Measurements from ENCODE around the gene NFU1. TPM values are rescaled to one million over a fixed set of nuclear protein-coding genes. Genes with fewer than 3 reads are reported as not detected.

Gene NFU1
- total RNA-seq, result 10 to 100 TPM; 31.8 to 43.0 TPM

DNA sequence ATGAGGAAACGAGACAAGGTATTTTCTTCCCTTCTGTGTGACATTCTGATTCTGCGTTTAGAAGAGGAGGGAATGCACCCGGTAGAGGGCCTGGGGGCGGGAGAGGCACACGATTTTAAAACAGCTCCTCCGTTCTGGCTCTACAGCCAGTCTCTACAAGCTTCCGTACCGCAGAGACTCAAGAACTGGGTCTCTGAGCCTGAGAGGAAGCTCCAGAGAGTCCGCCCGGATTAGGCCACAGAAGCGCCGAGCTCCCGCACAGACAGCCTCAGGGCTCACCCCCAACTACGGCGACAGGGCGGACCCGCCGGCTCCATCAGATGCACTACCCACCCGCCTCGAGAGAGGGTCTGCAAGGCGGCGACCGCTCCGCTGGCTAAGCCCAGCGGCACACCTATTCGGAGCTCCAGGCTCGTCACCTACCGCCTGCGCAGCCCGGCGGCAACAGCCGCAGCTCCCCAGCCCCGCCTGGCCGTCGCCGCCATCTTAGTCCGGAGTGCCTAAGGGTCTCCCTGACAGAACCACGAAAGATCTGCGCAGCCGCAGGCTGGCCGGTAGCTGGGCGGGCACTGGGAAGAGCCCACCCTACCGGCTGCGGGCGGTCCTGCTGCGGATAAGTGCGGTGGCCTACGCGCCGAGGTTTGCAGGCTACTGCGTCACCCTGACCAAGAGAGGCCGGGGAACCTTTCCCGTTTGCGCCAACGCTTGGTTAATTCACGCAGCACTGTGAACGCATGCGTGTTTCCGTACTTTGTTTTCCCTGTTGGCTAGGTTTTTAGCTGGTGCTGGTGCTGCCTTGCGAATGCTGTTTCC is at the start of gene NFU1:
Gene NFU1, minus strand, starts transcription at position 498 of the 813 bp plus-strand sequence. Its CDS starts 13 bp downstream, at position 485.
- no peaks in the 10 kb centered on the region for H3K36me3 ChIP-seq
- peak within 1 kb of the TSS; percentile 86 to 89 for H3K4me3 ChIP-seq
- no peaks in the 10 kb centered on the region for H3K27me3 ChIP-seq
- peaks cover 0 to 25% of the 10 kb centered on the region in 2 donors for H3K4me1 ChIP-seq
- DNase-seq (ENCODE audit: low spot score), result peak; percentile 94
- TF ChIP-seq, protein P1, sequence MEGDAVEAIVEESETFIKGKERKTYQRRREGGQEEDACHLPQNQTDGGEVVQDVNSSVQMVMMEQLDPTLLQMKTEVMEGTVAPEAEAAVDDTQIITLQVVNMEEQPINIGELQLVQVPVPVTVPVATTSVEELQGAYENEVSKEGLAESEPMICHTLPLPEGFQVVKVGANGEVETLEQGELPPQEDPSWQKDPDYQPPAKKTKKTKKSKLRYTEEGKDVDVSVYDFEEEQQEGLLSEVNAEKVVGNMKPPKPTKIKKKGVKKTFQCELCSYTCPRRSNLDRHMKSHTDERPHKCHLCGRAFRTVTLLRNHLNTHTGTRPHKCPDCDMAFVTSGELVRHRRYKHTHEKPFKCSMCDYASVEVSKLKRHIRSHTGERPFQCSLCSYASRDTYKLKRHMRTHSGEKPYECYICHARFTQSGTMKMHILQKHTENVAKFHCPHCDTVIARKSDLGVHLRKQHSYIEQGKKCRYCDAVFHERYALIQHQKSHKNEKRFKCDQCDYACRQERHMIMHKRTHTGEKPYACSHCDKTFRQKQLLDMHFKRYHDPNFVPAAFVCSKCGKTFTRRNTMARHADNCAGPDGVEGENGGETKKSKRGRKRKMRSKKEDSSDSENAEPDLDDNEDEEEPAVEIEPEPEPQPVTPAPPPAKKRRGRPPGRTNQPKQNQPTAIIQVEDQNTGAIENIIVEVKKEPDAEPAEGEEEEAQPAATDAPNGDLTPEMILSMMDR (IDR thresholded peaks at IDR 0.05), result peak; percentile 73 to 75
- peak within 1 kb of the TSS; percentile 97 for H3K27ac ChIP-seq
- H3K9me3 ChIP-seq, result no peaks in the 10 kb centered on the region

DNA sequence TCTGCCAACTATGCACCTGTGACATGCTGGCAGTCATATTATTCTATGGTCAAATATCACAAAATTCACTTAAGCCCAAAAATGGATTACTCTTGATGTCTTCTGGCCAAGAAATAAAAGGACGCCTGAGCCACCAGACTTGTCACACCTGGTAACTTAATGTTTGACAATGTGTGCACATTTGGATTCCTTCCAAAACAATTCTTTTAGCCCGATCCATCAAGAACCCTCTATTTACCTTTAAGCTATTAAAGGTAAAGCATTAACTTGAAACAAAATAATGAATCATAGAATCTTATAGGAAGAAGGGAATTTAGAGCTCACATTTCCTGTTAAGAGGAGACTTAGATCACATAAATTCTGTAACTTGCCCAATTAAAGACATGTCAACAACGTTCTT is 46.5 kb upstream of the NFU1 start:
- no peaks in the 10 kb centered on the region for H3K4me1 ChIP-seq
- H3K36me3 ChIP-seq, result peaks cover 25% of the 10 kb centered on the region
- no peak overlapping the region for H3K27ac ChIP-seq
- H3K27me3 ChIP-seq, result no peaks in the 10 kb centered on the region
- TF ChIP-seq, protein P1 (IDR thresholded peaks at IDR 0.05), result no peak
- no peaks in the 10 kb centered on the region for H3K9me3 ChIP-seq
- no peak for DNase-seq (ENCODE audit: low spot score)
- no peak overlapping the region for H3K4me3 ChIP-seq

DNA sequence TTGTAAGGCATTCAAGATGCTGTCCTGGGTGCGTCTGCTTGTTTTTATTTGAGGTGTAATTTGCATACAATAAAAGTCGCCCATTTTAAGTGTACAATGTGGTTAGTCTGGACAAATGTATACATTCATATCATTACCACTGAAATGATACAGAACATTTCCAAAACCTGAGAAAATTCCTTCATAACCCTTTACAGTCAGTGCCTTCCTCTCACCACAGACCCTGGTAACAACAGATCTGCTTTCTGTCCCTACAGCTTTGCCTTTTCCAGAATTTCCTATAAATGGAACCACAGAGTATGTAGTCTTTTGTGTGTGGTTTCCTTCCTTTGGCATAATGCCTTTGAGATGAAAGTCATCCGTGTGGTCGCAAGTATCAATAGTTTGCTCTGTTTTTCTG is 45.8 kb upstream of the NFU1 start:
- Histone ChIP-seq H3K4me1 (no peaks in the 10 kb centered on the region), H3K27me3 (no peaks in the 10 kb centered on the region), H3K4me3 (no peak overlapping the region), H3K27ac (no peak overlapping the region), H3K36me3 (peaks cover 25% of the 10 kb centered on the region), H3K9me3 (no peaks in the 10 kb centered on the region)
- DNase-seq (ENCODE audit: low spot score), result no peak
- TF ChIP-seq, protein P1 (IDR thresholded peaks at IDR 0.05), result no peak

DNA sequence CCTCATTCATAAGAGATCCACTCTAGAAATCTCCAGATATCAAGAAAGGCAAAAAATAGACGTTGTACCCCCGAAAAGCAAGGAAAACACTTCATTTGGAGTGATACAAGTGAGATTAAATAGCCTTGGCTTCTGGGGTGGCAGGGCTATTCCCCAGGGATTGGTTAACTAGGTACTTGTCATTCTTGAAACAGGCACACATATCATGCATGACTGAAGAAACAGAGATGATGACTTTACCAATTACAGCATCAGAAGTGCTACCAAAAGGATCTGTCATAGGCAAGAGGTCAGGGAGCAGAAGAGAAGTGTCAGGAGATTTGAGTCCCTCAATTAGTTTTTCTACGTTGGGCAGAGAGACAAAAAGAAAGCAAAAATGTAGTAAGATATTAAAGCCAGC is 45.2 kb upstream of the NFU1 start:
- peaks cover 25% of the 10 kb centered on the region for H3K36me3 ChIP-seq
- no peaks in the 10 kb centered on the region for H3K4me1 ChIP-seq
- no peak for DNase-seq (ENCODE audit: low spot score)
- no peaks in the 10 kb centered on the region for H3K27me3 ChIP-seq
- TF ChIP-seq, protein P1 (IDR thresholded peaks at IDR 0.05), result no peak
- no peaks in the 10 kb centered on the region for H3K9me3 ChIP-seq
- no peak overlapping the region for H3K27ac ChIP-seq
- H3K4me3 ChIP-seq, result no peak overlapping the region

DNA sequence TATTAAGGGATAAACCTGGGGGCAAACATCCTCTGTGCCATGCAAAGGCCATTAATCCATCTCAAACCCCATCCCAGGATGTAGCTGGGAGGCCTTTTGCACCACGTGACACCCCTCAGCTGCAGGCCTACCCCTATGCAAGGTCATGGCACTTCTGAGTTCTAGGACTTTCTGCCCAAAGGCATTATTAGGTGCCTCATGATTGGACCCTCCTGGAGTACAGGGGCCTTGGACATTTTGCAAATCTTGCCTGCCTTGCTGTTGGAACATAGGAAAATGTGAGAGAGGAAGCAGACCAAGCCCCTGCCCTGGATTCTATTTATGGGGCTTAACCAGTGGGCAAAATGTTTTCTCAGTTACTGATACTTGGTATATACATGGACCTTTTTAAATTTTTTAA is 44.2 kb upstream of the NFU1 start:
- no peaks in the 10 kb centered on the region for H3K27me3 ChIP-seq
- H3K4me3 ChIP-seq, result no peak overlapping the region
- H3K27ac ChIP-seq, result no peak overlapping the region
- peaks cover 19% of the 10 kb centered on the region for H3K36me3 ChIP-seq
- TF ChIP-seq, protein P1 (IDR thresholded peaks at IDR 0.05), result no peak
- H3K9me3 ChIP-seq, result no peaks in the 10 kb centered on the region
- no peaks in the 10 kb centered on the region for H3K4me1 ChIP-seq
- no peak for DNase-seq (ENCODE audit: low spot score)

Data from right atrium auricular region (tissue), 2 donors.